ENCODE measurements around the gene GHITM.
"Not testable (repeated sequence)": the region's sequence is repeated elsewhere in the genome, so short reads cannot be mapped to it uniquely, and the experiment has no call there.

Gene GHITM

GRCh38 chr10:84139126-84140035, at the start of gene GHITM:
Gene GHITM (plus strand): TSS chr10:84139509. CDS start chr10:84141501, 1,992 bp downstream.
- Histone ChIP-seq H3K4me3 (ENCODE audit: low read depth, low read length) (peak within 1 kb of the TSS; percentile 97), H3K27me3 (ENCODE audit: control insufficient read depth, insufficient read depth, low read length) (no peaks in the 10 kb centered on the region), H3K4me1 (ENCODE audit: control insufficient read depth, insufficient read depth, low read length) (no peaks in the 10 kb centered on the region), H3K9me3 (ENCODE audit: control insufficient read depth, insufficient read depth, low read length) (no peaks in the 10 kb centered on the region), H3K9ac (ENCODE audit: low read depth, low read length) (peak within 1 kb of the TSS; percentile 66), H3K36me3 (ENCODE audit: control insufficient read depth, insufficient read depth, low read length) (peaks cover 2% of the 10 kb centered on the region)

- Histone ChIP-seq H3K9me3 (ENCODE audit: control insufficient read depth, insufficient read depth, low read length) (no peaks in the 10 kb centered on the region), H3K4me3 (ENCODE audit: low read depth, low read length) (no peak overlapping the region), H3K9ac (ENCODE audit: low read depth, low read length) (no peak overlapping the region), H3K36me3 (ENCODE audit: control insufficient read depth, insufficient read depth, low read length) (no peaks in the 10 kb centered on the region), H3K4me1 (ENCODE audit: control insufficient read depth, insufficient read depth, low read length) (no peaks in the 10 kb centered on the region), H3K27me3 (ENCODE audit: control insufficient read depth, insufficient read depth, low read length) (no peaks in the 10 kb centered on the region)
Measured at GRCh38 chr10:84095811-84096497, 43.4 kb upstream of the GHITM start.

- Histone ChIP-seq H3K4me1 (ENCODE audit: control insufficient read depth, insufficient read depth, low read length) (no peaks in the 10 kb centered on the region), H3K36me3 (ENCODE audit: control insufficient read depth, insufficient read depth, low read length) (no peaks in the 10 kb centered on the region), H3K9me3 (ENCODE audit: control insufficient read depth, insufficient read depth, low read length) (no peaks in the 10 kb centered on the region), H3K4me3 (ENCODE audit: low read depth, low read length) (no peak overlapping the region), H3K9ac (ENCODE audit: low read depth, low read length) (no peak overlapping the region), H3K27me3 (ENCODE audit: control insufficient read depth, insufficient read depth, low read length) (no peaks in the 10 kb centered on the region)
Measured at GRCh38 chr10:84097787-84098353, 41.4 kb upstream of the GHITM start.

GRCh38 chr10:84098667-84099066, 40.6 kb upstream of the GHITM start:
- Histone ChIP-seq H3K9me3 (ENCODE audit: control insufficient read depth, insufficient read depth, low read length) (no peaks in the 10 kb centered on the region), H3K9ac (ENCODE audit: low read depth, low read length) (no peak overlapping the region), H3K27me3 (ENCODE audit: control insufficient read depth, insufficient read depth, low read length) (no peaks in the 10 kb centered on the region), H3K4me3 (ENCODE audit: low read depth, low read length) (no peak overlapping the region), H3K4me1 (ENCODE audit: control insufficient read depth, insufficient read depth, low read length) (no peaks in the 10 kb centered on the region), H3K36me3 (ENCODE audit: control insufficient read depth, insufficient read depth, low read length) (no peaks in the 10 kb centered on the region)

GRCh38 chr10:84101042-84101441, 38.3 kb upstream of the GHITM start:
- Histone ChIP-seq H3K36me3 (ENCODE audit: control insufficient read depth, insufficient read depth, low read length) (no peaks in the 10 kb centered on the region), H3K9ac (ENCODE audit: low read depth, low read length) (no peak overlapping the region), H3K4me3 (ENCODE audit: low read depth, low read length) (no peak overlapping the region), H3K4me1 (ENCODE audit: control insufficient read depth, insufficient read depth, low read length) (no peaks in the 10 kb centered on the region), H3K9me3 (ENCODE audit: control insufficient read depth, insufficient read depth, low read length) (no peaks in the 10 kb centered on the region), H3K27me3 (ENCODE audit: control insufficient read depth, insufficient read depth, low read length) (no peaks in the 10 kb centered on the region)

- H3K9me3 ChIP-seq (ENCODE audit: control insufficient read depth, insufficient read depth, low read length) = no peaks in the 10 kb centered on the region
- no peaks in the 10 kb centered on the region for H3K27me3 ChIP-seq (ENCODE audit: control insufficient read depth, insufficient read depth, low read length)
- H3K9ac ChIP-seq (ENCODE audit: low read depth, low read length) = no peak overlapping the region
- H3K4me3 ChIP-seq (ENCODE audit: low read depth, low read length) = no peak overlapping the region
- no peaks in the 10 kb centered on the region for H3K4me1 ChIP-seq (ENCODE audit: control insufficient read depth, insufficient read depth, low read length)
- no peaks in the 10 kb centered on the region for H3K36me3 ChIP-seq (ENCODE audit: control insufficient read depth, insufficient read depth, low read length)
Measured at GRCh38 chr10:84108797-84109196, 30.5 kb upstream of the GHITM start.

GRCh38 chr10:84109772-84110171, 29.5 kb upstream of the GHITM start:
- H3K4me1 ChIP-seq (ENCODE audit: control insufficient read depth, insufficient read depth, low read length); H3K4me3 ChIP-seq (ENCODE audit: low read depth, low read length); H3K36me3 ChIP-seq (ENCODE audit: control insufficient read depth, insufficient read depth, low read length); H3K9ac ChIP-seq (ENCODE audit: low read depth, low read length); H3K9me3 ChIP-seq (ENCODE audit: control insufficient read depth, insufficient read depth, low read length); H3K27me3 ChIP-seq (ENCODE audit: control insufficient read depth, insufficient read depth, low read length): not testable (repeated sequence)

- not testable (repeated sequence) for H3K9me3 ChIP-seq (ENCODE audit: control insufficient read depth, insufficient read depth, low read length); H3K4me1 ChIP-seq (ENCODE audit: control insufficient read depth, insufficient read depth, low read length); H3K4me3 ChIP-seq (ENCODE audit: low read depth, low read length); H3K36me3 ChIP-seq (ENCODE audit: control insufficient read depth, insufficient read depth, low read length); H3K27me3 ChIP-seq (ENCODE audit: control insufficient read depth, insufficient read depth, low read length); H3K9ac ChIP-seq (ENCODE audit: low read depth, low read length)
Measured at GRCh38 chr10:84113468-84113867, 25.8 kb upstream of the GHITM start.

GRCh38 chr10:84114088-84114667, 25.1 kb upstream of the GHITM start:
- Histone ChIP-seq H3K4me3 (ENCODE audit: low read depth, low read length) (no peak overlapping the region), H3K9ac (ENCODE audit: low read depth, low read length) (no peak overlapping the region), H3K9me3 (ENCODE audit: control insufficient read depth, insufficient read depth, low read length) (no peaks in the 10 kb centered on the region), H3K36me3 (ENCODE audit: control insufficient read depth, insufficient read depth, low read length) (no peaks in the 10 kb centered on the region), H3K4me1 (ENCODE audit: control insufficient read depth, insufficient read depth, low read length) (no peaks in the 10 kb centered on the region), H3K27me3 (ENCODE audit: control insufficient read depth, insufficient read depth, low read length) (no peaks in the 10 kb centered on the region)

GRCh38 chr10:84117204-84117603, 22.1 kb upstream of the GHITM start:
- H3K9ac ChIP-seq (ENCODE audit: low read depth, low read length) = not testable (repeated sequence)

GRCh38 chr10:84117686-84118394, 21.5 kb upstream of the GHITM start:
- Histone ChIP-seq H3K4me1 (ENCODE audit: control insufficient read depth, insufficient read depth, low read length) (no peaks in the 10 kb centered on the region), H3K4me3 (ENCODE audit: low read depth, low read length) (no peak overlapping the region), H3K9me3 (ENCODE audit: control insufficient read depth, insufficient read depth, low read length) (no peaks in the 10 kb centered on the region), H3K27me3 (ENCODE audit: control insufficient read depth, insufficient read depth, low read length) (no peaks in the 10 kb centered on the region), H3K9ac (ENCODE audit: low read depth, low read length) (no peak overlapping the region), H3K36me3 (ENCODE audit: control insufficient read depth, insufficient read depth, low read length) (no peaks in the 10 kb centered on the region)

More at GRCh38 chr10:84117204-84117603, 22.1 kb upstream of the GHITM start:
- not testable (repeated sequence) for H3K27me3 ChIP-seq (ENCODE audit: control insufficient read depth, insufficient read depth, low read length); H3K36me3 ChIP-seq (ENCODE audit: control insufficient read depth, insufficient read depth, low read length); H3K4me1 ChIP-seq (ENCODE audit: control insufficient read depth, insufficient read depth, low read length); H3K4me3 ChIP-seq (ENCODE audit: low read depth, low read length); H3K9me3 ChIP-seq (ENCODE audit: control insufficient read depth, insufficient read depth, low read length)

Data from iPS-15b (cell line).